Panc1 (cell line): ENCODE measurements around the gene FYN. TPM values are rescaled to one million over a fixed set of nuclear protein-coding genes. Genes with fewer than 3 reads are reported as not detected.

Experiments
- ATAC-seq: fragments of 200-7000 bp; cut with Tn5 transposase; 2 replicates; pipeline ENCODE4 v1.9.1; 2020; ENCODE audit warnings: mild to moderate bottlenecking, moderate library complexity
- BruUV-seq: library from RNA; stranded (reverse); fragments of 400-500 nt; replicated peaks from 2 replicates; lab custom pipeline; 2021; lab: Mats Ljungman, UMichigan
- CTCF ChIA-PET: fragments of 300-600 bp; sonication (Branson Sonifier 250); formaldehyde crosslinking; loops from one replicate; lab custom pipeline; 2022; ENCODE audit warnings: antibody characterized with exemption; lab: Charles Lee
- POLR2A ChIA-PET: fragments of 300-600 bp; sonication (Branson Sonifier 250); formaldehyde crosslinking; loops from one replicate; lab custom pipeline; 2022; ENCODE audit warnings: antibody characterized with exemption; lab: Charles Lee
- DNase-seq: peaks from one replicate; pipeline ENCODE4 v3.0.0-alpha.2; 2010; ENCODE audit warnings: low read depth, low spot score
- H3K27ac ChIP-seq: 2 replicates; pipeline ENCODE4 v1.5.1; 2011; ENCODE audit warnings: mild to moderate bottlenecking, low read length, inconsistent platforms
- H3K27me3 ChIP-seq: fragments of 200-500 bp; sonication (Bioruptor generic); 2 replicates; pipeline ENCODE4 v1.6.0; 2014; ENCODE audit warnings: low read length, inconsistent platforms; ENCODE audit not compliant: control insufficient read depth, insufficient read depth
- H3K36me3 ChIP-seq: fragments of 200-500 bp; sonication (Bioruptor generic); 2 replicates; pipeline ENCODE4 v1.5.1; 2014; ENCODE audit warnings: inconsistent platforms, mild to moderate bottlenecking, low read length, moderate library complexity; ENCODE audit not compliant: control insufficient read depth, insufficient read depth
- H3K4me1 ChIP-seq: 2 replicates; pipeline ENCODE4 v1.5.1; 2011; ENCODE audit warnings: inconsistent platforms, mild to moderate bottlenecking, low read length, moderate library complexity; ENCODE audit not compliant: control insufficient read depth, insufficient read depth
- H3K4me3 ChIP-seq, 2 experiments: 2 replicates each; pipeline ENCODE4 v1.5.1; 2011 to 2012; ENCODE audit warnings: low read depth in 2 of 2, low read length in 2 of 2, mild to moderate bottlenecking in 2 of 2, inconsistent platforms in 1 of 2, moderate library complexity in 1 of 2
- H3K9me3 ChIP-seq: fragments of 200-500 bp; sonication (Bioruptor generic); 2 replicates; pipeline ENCODE4 v1.5.1; 2014; ENCODE audit warnings: low read depth, mild to moderate bottlenecking, inconsistent platforms, low read length, moderate library complexity; ENCODE audit not compliant: control insufficient read depth, insufficient read depth
- POLR2AphosphoS5 ChIP-seq: IDR thresholded peaks from 2 replicates; pipeline ENCODE4 v1.6.1; 2012; ENCODE audit warnings: mild to moderate bottlenecking, low read depth, low read length, moderate library complexity
- SIN3A ChIP-seq: IDR thresholded peaks from 2 replicates; pipeline ENCODE4 v1.6.1; 2012; ENCODE audit warnings: low read depth, mild to moderate bottlenecking, low read length, moderate library complexity, borderline replicate concordance; ENCODE audit not compliant: insufficient read depth
- TCF7L2 ChIP-seq: IDR thresholded peaks from 2 replicates; pipeline ENCODE4 v1.6.1; 2011; ENCODE audit warnings: mild to moderate bottlenecking, low read depth, low read length, inconsistent platforms
- in situ Hi-C: cut with HindIII; loops from 2 replicates; pipeline ENCODE4 v1.10.0; 2016; ENCODE audit warnings: low sequenced_read_pairs, low pct_unique_long_range_greater_than_20kb
- intact Hi-C: fragments of 100-400 bp; cut with micrococcal nuclease; formaldehyde crosslinking; loops from one replicate; pipeline ENCODE4 v1.10.0; 2022; ENCODE audit not compliant: unreplicated experiment
- total RNA-seq: library from RNA; stranded (reverse); gene quantifications from one replicate; pipeline ENCODE4 v1.2.1, GENCODE V29; 2021; ENCODE audit not compliant: unreplicated experiment
- TF ChIP-seq, protein P1 (sequence below), 2 experiments: IDR thresholded peaks; 2 replicates each; pipeline ENCODE4 v1.6.1; 2011 to 2012; ENCODE audit warnings: low read depth in 2 of 2, control low read depth in 1 of 2, low read length in 1 of 2, mild to moderate bottlenecking in 1 of 2, moderate library complexity in 1 of 2; ENCODE audit not compliant: insufficient read depth in 1 of 2
- TF ChIP-seq, protein P2 (sequence below): fragments of 450-650 bp; IDR thresholded peaks from 2 replicates; pipeline ENCODE4 v1.5.1; 2017; ENCODE audit warnings: mild to moderate bottlenecking

Gene FYN
- total RNA-seq, 1 experiment from 2014 or later = 4.2 TPM

DNA sequence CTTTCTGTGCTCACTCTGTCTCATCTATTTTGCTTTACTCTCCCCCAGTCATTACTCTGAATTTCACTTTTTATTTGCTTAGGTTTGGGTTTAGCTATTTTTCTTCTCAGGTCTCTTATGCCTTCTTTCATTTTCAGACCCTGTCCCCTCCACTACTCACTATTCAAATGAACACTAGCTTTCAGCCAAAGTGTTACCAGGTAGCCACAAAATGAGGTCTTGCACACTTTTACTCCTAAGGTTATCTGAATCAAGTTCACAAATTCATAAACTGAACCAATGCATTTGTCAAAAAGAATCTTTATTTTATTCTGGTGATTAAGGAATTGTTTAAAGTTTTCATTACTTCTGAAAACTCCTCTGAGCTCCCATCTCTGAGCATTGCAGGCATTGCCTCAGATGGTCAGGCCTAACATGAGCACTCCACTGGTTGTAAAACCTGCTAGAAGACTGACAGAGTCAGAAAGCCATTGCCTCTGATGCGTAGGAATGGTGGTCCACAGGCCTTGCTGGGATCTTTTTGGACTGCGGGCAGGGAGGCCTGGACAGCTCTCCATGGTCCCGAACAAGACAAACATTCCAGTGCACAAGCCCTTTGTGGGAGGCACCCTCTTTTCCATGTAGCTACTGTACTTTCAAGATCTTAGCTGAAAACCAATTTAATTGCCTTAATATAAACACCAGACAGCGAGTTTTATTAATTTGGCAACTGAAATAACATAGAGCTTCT, 48.5 kb downstream of the FYN start:
- no peaks in the 10 kb centered on the region for H3K36me3 ChIP-seq
- ChIA-PET POLR2A (no interaction called here), CTCF (interaction anchor here (0.5 kb wide), 1 partner anchor 19 kb away, joined by 3 read pairs; no protein-coding TSS in a partner anchor)

DNA sequence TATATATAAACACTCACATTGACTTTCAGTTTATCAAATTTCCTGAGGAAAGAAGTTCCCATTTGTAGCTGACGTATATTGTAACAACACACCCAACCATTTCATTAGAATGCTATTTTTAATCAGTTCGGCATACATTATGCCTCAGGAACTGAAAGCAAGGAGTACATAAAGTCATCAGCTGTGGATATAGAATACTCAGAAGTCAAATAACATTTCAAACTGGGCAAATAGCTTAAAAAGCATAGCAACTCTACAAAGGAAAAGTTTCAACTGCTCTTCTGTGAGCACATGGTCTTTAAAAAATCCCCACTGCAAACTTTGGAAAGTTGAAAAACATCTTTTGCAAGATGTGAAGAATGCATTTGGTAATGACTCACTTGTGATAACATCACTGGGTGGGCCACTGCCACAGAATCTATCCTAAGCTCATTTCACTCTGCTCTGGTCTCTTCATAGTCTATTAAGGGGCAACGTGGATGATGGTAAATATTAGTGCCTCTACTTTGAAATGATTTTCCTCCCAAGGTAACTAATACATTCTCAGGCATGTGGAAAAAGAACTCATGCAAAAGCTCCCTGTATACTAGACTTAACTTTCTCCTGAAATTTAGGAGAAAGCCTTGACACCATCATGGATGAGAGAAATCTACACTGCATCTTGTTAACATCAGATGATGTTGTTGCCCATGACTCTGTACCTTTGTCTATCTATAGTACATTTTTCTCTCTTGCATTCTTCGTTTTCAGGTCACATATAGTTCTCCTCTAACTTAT, 49.2 kb downstream of the FYN start:
- no peaks in the 10 kb centered on the region for H3K4me1 ChIP-seq
- ATAC-seq (no peak), DNase-seq (no peak)
- TF ChIP-seq, protein P1, sequence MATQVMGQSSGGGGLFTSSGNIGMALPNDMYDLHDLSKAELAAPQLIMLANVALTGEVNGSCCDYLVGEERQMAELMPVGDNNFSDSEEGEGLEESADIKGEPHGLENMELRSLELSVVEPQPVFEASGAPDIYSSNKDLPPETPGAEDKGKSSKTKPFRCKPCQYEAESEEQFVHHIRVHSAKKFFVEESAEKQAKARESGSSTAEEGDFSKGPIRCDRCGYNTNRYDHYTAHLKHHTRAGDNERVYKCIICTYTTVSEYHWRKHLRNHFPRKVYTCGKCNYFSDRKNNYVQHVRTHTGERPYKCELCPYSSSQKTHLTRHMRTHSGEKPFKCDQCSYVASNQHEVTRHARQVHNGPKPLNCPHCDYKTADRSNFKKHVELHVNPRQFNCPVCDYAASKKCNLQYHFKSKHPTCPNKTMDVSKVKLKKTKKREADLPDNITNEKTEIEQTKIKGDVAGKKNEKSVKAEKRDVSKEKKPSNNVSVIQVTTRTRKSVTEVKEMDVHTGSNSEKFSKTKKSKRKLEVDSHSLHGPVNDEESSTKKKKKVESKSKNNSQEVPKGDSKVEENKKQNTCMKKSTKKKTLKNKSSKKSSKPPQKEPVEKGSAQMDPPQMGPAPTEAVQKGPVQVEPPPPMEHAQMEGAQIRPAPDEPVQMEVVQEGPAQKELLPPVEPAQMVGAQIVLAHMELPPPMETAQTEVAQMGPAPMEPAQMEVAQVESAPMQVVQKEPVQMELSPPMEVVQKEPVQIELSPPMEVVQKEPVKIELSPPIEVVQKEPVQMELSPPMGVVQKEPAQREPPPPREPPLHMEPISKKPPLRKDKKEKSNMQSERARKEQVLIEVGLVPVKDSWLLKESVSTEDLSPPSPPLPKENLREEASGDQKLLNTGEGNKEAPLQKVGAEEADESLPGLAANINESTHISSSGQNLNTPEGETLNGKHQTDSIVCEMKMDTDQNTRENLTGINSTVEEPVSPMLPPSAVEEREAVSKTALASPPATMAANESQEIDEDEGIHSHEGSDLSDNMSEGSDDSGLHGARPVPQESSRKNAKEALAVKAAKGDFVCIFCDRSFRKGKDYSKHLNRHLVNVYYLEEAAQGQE (IDR thresholded peaks at IDR 0.05; ENCODE audit: insufficient read depth in 1 of 2, low read depth in 2 of 2, low read length in 1 of 2) = no peak
- TF ChIP-seq, protein P2, sequence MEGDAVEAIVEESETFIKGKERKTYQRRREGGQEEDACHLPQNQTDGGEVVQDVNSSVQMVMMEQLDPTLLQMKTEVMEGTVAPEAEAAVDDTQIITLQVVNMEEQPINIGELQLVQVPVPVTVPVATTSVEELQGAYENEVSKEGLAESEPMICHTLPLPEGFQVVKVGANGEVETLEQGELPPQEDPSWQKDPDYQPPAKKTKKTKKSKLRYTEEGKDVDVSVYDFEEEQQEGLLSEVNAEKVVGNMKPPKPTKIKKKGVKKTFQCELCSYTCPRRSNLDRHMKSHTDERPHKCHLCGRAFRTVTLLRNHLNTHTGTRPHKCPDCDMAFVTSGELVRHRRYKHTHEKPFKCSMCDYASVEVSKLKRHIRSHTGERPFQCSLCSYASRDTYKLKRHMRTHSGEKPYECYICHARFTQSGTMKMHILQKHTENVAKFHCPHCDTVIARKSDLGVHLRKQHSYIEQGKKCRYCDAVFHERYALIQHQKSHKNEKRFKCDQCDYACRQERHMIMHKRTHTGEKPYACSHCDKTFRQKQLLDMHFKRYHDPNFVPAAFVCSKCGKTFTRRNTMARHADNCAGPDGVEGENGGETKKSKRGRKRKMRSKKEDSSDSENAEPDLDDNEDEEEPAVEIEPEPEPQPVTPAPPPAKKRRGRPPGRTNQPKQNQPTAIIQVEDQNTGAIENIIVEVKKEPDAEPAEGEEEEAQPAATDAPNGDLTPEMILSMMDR = no peak
- TF ChIP-seq SIN3A = no peak
- TF ChIP-seq TCF7L2 = no peak
- TF ChIP-seq POLR2AphosphoS5 = no peak
- CTCF ChIA-PET = interaction anchor here (0.5 to 0.7 kb wide), 2 partner anchors 18 to 27 kb away, joined by 3 read pairs; no protein-coding TSS in a partner anchor
- in situ Hi-C loops = no loop called here
- H3K4me3 ChIP-seq = no peak overlapping the region
- no TSS peak for BruUV-seq
- POLR2A ChIA-PET = no interaction called here
- no peak overlapping the region for H3K27ac ChIP-seq
- intact Hi-C loops = no loop called here
- no peaks in the 10 kb centered on the region for H3K9me3 ChIP-seq
- no peaks in the 10 kb centered on the region for H3K36me3 ChIP-seq
- H3K27me3 ChIP-seq = peaks cover 28% of the 10 kb centered on the region; the same call in 1 of the 2 replicates

More for the DNA sequence above, 48.5 kb downstream of the FYN start:
- H3K27ac ChIP-seq = no peak overlapping the region
- H3K9me3 ChIP-seq = no peaks in the 10 kb centered on the region
- intact Hi-C loops (no loop called here), in situ Hi-C loops (no loop called here)
- no peak for DNase-seq
- H3K27me3 ChIP-seq = peaks cover 26% of the 10 kb centered on the region; the same call in 1 of the 2 replicates
- no TSS peak for BruUV-seq
- TF ChIP-seq, protein P1 (IDR thresholded peaks at IDR 0.05; ENCODE audit: insufficient read depth in 1 of 2, low read depth in 2 of 2, low read length in 1 of 2) = no peak
- TF ChIP-seq SIN3A (no peak), POLR2AphosphoS5 (no peak), TCF7L2 (no peak)
- TF ChIP-seq, protein P2 = no peak
- H3K4me3 ChIP-seq = no peak overlapping the region
- ATAC-seq = no peak
- no peaks in the 10 kb centered on the region for H3K4me1 ChIP-seq
